AG04450 (cell line): Measurements from ENCODE around the gene NPC1. TPM values are rescaled to one million over a fixed set of nuclear protein-coding genes. Genes with fewer than 3 reads are reported as not detected.

Experiments
- CTCF ChIA-PET: fragments of 300-600, 350-600 bp; formaldehyde crosslinking; extraction: SDS; loops from one replicate; lab custom pipeline; 2022; ENCODE audit warnings: antibody characterized with exemption, inconsistent platforms; lab: Charles Lee
- POLR2A ChIA-PET: fragments of 350-600 bp; formaldehyde crosslinking; extraction: SDS; loops from one replicate; lab custom pipeline; 2021; ENCODE audit warnings: antibody characterized with exemption, inconsistent platforms; lab: Yijun Ruan, JAX
- DNase-seq: peaks from one replicate; pipeline ENCODE4 v3.0.0-alpha.2; 2011; ENCODE audit warnings: low read depth, low spot score
- H3K27ac ChIP-seq: one replicate; pipeline ENCODE4 v1.5.1; 2012; ENCODE audit warnings: low read depth, low read length, control low read depth
- H3K27me3 ChIP-seq: one replicate; pipeline ENCODE4 v1.6.0; 2012; ENCODE audit warnings: low read length; ENCODE audit not compliant: control insufficient read depth, insufficient read depth
- H3K4me3 ChIP-seq: 2 replicates; pipeline ENCODE4 v1.5.1; 2011; ENCODE audit warnings: mild to moderate bottlenecking, low read depth, low read length, control low read depth
- H3K9me3 ChIP-seq: 2 replicates; pipeline ENCODE4 v1.5.1; 2012; ENCODE audit warnings: low read length; ENCODE audit not compliant: control insufficient read depth, insufficient read depth
- polyA plus RNA-seq: library from polyadenylated mRNA; depleted of rRNA; stranded (reverse); fragments of >200 nt; gene quantifications from 2 replicates; pipeline ENCODE4 v1.2.3, GENCODE V29; 2011
- TF ChIP-seq, protein P1 (sequence below): IDR thresholded peaks from 2 replicates; pipeline ENCODE4 v1.5.1; 2011; ENCODE audit warnings: low read depth, low read length, control low read depth, inconsistent platforms

The NPC1 gene
- polyA plus RNA-seq, 1 experiment = 10.8 TPM

GRCh38 chr18:23501626-23502025, 84.7 kb downstream of the NPC1 start:
- H3K27ac ChIP-seq = no peak overlapping the region
- no peaks in the 10 kb centered on the region for H3K27me3 ChIP-seq
- TF ChIP-seq, protein P1, sequence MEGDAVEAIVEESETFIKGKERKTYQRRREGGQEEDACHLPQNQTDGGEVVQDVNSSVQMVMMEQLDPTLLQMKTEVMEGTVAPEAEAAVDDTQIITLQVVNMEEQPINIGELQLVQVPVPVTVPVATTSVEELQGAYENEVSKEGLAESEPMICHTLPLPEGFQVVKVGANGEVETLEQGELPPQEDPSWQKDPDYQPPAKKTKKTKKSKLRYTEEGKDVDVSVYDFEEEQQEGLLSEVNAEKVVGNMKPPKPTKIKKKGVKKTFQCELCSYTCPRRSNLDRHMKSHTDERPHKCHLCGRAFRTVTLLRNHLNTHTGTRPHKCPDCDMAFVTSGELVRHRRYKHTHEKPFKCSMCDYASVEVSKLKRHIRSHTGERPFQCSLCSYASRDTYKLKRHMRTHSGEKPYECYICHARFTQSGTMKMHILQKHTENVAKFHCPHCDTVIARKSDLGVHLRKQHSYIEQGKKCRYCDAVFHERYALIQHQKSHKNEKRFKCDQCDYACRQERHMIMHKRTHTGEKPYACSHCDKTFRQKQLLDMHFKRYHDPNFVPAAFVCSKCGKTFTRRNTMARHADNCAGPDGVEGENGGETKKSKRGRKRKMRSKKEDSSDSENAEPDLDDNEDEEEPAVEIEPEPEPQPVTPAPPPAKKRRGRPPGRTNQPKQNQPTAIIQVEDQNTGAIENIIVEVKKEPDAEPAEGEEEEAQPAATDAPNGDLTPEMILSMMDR = no peak
- ChIA-PET POLR2A (no interaction called here), CTCF (interaction anchor here (0.9 to 1.1 kb wide), 2 partner anchors 14 to 201 kb away, joined by 5 read pairs; no protein-coding TSS in a partner anchor)
- no peak overlapping the region for H3K4me3 ChIP-seq
- no peaks in the 10 kb centered on the region for H3K9me3 ChIP-seq
- DNase-seq = no peak

DNA sequence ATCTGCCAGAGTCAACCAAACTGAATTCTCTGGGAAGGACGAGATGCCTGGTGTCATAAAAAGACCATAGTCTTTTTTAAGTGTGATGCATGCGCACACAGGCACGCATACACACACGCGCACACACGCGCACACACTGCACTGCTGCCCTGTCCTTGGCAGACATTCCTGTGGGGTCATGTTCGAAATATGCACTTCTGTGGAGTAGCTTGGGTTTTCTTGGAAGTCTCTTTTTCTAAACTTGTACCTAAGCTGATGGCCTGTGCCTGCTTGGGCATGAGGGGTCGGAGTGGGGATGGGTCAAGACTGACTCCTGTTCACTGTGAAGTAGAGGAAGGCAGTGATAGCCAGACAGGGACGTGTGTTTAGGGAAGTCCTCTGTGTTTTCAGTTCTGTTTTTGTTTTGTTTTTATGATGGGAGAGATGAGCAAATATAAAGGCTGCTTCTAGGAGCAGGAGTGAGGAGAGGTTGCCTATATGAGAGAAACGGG, 87.0 kb downstream of the NPC1 start:
- TF ChIP-seq, protein P1 = no peak
- H3K4me3 ChIP-seq = no peak overlapping the region
- ChIA-PET POLR2A (interaction anchor here (1.6 kb wide), 1 partner anchor 9 kb away, joined by 3 read pairs; no protein-coding TSS in a partner anchor), CTCF (interaction anchor here (0.6 to 2.3 kb wide), 12 partner anchors 12 to 1258 kb away, joined by 3 to 15 read pairs (median 4); no protein-coding TSS in a partner anchor)
- H3K9me3 ChIP-seq = no peaks in the 10 kb centered on the region
- DNase-seq = peak; percentile 33
- H3K27me3 ChIP-seq = no peaks in the 10 kb centered on the region
- peak overlapping the region; percentile 3 for H3K27ac ChIP-seq

GRCh38 chr18:23498877-23499276, 87.4 kb downstream of the NPC1 start:
- H3K4me3 ChIP-seq = no peak overlapping the region
- ChIA-PET POLR2A (interaction anchor here (0.8 to 1.6 kb wide), 2 partner anchors 9 to 11 kb away, joined by 3 to 7 read pairs; no protein-coding TSS in a partner anchor), CTCF (interaction anchor here (0.5 to 2.9 kb wide), 25 partner anchors 11 to 1274 kb away, joined by 3 to 15 read pairs (median 4); no protein-coding TSS in a partner anchor)
- H3K27me3 ChIP-seq = no peaks in the 10 kb centered on the region
- TF ChIP-seq, protein P1 = peak; percentile 83
- peak; percentile 26 for DNase-seq
- peak overlapping the region; percentile 3 for H3K27ac ChIP-seq
- no peaks in the 10 kb centered on the region for H3K9me3 ChIP-seq

DNA sequence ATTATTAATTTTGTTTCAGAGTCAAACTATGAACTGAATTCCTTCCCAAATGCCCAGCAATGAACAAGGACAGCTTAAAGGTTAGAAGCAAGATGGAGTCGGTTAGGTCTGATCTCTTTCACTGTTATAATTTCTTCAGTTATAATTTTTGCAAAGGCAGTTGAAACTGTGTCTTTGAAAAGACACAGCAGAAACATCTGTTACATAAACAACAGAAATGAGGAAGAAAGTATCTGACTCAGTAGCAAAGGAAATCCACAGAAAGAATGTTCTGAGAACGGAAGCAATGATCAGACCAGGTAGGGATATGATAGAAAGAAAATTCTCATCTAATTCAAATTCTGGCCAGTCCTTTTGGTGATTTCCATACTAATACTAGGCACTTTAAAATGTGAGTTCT, 88.2 kb downstream of the NPC1 start:
- no peaks in the 10 kb centered on the region for H3K9me3 ChIP-seq
- POLR2A ChIA-PET = interaction anchor here (0.8 to 1.6 kb wide), 2 partner anchors 10 kb away, joined by 3 to 7 read pairs; no protein-coding TSS in a partner anchor
- H3K27me3 ChIP-seq = no peaks in the 10 kb centered on the region
- no peak overlapping the region for H3K27ac ChIP-seq
- TF ChIP-seq, protein P1 = no peak
- CTCF ChIA-PET = interaction anchor here (0.5 to 2.9 kb wide), 25 partner anchors 11 to 1274 kb away, joined by 3 to 15 read pairs (median 4); no protein-coding TSS in a partner anchor
- DNase-seq = no peak
- H3K4me3 ChIP-seq = no peak overlapping the region
